Activated gamma-delta T cell (primary cell): ENCODE results near the gene HECTD1.
"Not testable (repeated sequence)": the region's sequence is repeated elsewhere in the genome, so short reads cannot be mapped to it uniquely, and the experiment has no call there.

Experiments
- DNase-seq: peaks from one replicate; lab custom pipeline; 2025; lab: John Stamatoyannopoulos, UW

HECTD1 gene

GRCh38 chr14:31093884-31094839 lies 113.4 kb downstream of the HECTD1 start:
- DNase-seq = not testable (repeated sequence)

DNA sequence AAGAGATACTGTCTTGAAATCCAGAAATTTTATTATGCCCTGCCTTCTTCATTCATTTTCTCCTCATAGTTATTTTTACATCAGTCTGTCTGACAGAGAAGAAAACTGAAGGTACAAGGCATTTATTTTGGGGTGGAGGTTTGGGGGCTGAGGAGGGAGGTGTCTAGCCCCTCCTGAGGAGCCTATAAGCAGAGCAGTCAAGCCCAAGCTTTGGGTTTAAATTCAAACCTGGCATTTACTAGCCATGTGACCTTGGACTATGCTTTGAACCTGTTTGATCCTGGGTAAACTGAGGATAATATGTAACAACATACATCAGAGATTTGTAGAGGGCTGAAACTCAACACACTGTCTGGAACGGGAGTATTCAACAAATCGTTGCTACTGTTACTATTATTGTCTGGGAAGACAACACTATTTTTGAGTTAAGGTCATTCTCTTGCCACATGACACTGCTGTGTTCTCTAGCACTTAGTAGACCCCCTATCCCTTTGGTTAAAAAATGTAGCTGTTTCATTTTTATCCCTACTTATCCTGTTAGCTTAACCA lies 115.4 kb downstream of the HECTD1 start:
- no peak for DNase-seq

DNA sequence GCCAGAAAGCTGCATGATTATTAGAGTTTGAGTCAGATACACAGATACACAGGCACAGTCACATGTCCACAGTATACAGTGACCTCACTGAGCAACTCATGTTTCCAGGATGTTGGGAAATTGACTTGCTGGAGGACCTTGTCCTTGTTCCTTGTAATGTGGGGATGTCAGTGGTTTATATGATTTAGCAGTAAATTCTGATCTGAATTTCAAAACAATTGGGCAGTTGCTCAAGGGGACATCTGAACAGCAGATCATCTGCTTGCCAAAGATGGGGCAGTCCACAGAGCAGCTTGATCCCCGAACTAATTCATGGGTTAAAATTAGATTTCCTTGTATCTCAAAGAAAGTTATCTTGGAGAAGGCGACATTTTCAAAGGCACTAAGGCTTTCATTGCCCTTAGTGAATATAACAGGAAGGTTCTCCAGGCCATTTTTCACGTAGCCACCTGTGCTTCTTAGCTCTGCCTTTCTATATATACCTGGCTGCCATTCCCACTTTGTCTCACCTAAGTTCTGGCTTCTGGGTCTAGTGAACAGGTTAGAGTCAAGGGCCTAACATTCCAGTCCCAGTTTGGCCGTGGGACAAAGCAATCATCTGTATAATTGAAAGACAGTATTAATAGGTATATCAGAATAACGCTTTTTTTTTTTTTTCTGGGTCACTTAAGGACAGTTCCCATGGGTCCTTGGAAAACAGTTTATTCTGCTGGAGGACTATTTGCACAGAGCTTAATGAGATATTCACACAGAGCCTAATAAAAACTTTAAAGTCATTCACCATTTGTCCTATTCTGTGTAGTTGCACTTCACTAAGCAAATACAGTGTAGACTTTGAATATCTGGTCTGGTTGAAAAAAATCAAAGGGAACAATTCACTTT lies 116.5 kb downstream of the HECTD1 start:
- DNase-seq = no peak

DNA sequence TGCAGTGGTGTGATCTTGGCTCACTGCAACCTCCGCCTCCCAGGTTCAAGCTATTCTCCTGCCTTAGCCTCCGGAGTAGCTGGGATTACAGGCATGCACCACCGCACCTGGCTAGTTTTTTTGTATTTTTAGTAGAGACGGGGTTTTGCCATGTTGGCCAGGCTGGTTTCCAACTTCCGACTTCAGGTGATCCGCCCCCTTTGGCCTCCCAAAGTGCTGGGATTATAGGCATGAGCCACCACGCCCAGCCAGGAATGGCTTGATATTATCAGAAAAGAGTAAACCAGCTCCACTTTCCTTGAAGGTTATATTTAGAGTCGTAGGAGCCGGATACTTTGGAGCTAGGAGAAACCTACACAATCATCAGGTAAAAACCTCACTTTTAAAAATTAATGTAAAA lies 121.1 kb downstream of the HECTD1 start:
- DNase-seq = not testable (repeated sequence)

- DNase-seq = no peak
Measured at GRCh38 chr14:31085027-31085426, 122.6 kb downstream of the HECTD1 start.

- DNase-seq = no peak
Measured at GRCh38 chr14:31084385-31084784, 123.2 kb downstream of the HECTD1 start.

DNA sequence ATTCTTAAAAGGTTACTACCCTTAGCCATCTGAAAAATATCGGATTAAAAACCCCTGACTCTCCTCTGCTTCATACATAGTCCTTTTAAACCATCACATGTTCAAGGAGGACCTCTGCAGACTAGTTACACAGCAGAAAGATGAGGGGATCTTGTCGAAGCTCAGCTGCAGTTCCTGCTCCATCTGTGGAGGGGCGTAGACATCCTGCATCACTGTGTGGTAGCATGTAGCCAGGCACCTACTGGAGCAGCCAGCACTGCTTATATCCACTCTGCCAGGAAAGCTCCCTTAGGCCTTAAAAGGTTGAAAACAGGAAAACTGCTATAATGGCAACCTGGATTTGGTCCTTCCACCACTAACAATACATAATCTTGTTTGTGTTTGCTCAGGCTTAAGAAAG lies 123.8 kb downstream of the HECTD1 start:
- DNase-seq = no peak

DNA sequence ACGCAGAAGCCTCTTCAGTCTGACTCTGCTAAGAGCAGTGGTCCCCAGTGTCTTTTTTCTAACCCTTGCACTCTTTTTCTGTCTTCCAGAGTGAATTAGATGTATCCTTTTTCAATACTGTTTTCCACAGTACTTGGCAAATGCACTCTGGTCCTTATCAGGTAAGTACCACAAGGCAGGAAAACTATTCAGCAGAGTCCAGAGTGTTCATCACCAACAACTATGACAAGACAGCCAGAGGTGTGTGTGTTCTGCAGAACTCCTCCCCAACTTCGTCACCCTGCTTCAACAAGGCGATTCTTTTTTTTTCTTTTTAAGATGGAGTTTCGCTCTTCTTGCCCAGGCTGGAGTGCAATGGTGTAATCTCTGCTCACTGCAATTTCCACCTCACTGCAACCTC lies 127.1 kb downstream of the HECTD1 start:
- no peak for DNase-seq

DNA sequence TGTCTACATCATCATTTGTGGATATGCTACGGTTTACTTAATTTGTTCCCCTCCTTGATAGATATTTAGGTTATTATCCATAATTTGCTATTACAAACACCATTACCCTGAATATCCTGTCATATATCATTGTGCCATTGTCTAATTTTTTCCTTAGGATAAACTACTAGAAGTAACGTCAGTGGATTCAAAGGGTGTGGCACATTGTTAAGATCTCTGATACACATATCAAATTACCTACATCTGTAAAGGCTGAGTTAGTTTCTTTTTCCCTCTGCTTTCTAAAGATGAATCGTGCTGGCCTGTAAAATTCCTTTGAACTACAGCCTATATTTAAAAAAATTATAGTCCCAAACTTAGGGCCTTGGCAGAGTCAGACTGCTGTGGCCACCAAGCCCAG lies 127.5 kb downstream of the HECTD1 start:
- DNase-seq = no peak

- no peak for DNase-seq
Measured at GRCh38 chr14:31078766-31079165, 128.8 kb downstream of the HECTD1 start.

DNA sequence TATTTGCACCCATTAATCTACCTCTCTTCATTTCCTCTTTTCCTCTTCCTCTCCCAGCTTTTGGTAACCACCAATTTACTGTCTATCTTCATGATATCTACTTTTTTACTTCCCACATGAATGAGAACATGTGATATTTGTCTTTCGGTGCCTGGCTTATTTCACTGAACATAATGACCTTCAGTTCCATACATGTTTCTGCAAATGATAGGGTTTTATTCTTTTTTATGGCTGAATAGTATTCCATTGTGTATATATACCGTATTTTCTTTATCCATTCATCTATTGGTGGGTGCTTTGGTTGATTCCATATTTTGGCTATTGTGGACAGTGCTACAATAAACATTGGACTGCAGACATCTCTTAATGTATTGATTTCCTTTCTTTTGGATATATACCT lies 132.4 kb downstream of the HECTD1 start:
- DNase-seq = no peak

- no peak for DNase-seq
Measured at GRCh38 chr14:31071151-31071550, 136.4 kb downstream of the HECTD1 start.

DNA sequence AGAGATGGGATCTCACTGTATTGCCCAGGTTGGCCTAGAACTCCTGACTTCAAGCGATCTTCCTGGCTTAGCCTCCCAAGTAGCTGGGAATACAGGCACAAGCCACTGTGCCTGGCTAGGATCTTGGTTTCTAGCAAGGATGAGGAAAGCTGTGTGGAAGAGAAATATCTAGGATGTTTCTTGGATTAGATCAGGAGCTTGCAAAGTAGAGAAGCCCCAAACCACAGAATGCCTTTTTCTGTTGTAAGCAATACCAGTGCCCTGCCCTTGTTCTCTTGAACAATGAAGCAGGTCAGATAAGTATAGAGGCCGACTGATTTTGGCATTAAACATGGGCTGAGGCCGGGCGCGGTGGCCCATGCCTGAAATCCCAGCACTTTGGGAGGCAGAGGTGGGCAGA lies 137.2 kb downstream of the HECTD1 start:
- DNase-seq = no peak

DNA sequence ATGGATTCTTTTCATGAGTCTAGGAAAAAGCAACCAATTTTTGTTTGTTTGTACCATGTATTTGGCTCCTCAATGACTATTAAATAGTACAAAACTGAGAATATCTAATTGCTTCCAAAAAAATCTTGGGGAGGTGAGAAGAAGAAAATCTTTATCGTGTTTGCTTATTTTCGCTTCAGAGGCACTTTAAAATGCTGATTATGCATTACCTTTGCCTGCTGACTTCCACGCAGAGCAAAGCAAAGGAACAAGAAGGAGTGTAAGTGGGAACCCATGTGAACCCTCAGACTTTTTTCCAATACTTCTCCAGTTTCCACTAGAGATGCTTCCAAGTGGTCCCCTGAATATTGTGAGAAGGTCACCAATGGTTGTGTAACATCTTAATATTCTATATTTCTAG lies 138.2 kb downstream of the HECTD1 start:
- no peak for DNase-seq

DNA sequence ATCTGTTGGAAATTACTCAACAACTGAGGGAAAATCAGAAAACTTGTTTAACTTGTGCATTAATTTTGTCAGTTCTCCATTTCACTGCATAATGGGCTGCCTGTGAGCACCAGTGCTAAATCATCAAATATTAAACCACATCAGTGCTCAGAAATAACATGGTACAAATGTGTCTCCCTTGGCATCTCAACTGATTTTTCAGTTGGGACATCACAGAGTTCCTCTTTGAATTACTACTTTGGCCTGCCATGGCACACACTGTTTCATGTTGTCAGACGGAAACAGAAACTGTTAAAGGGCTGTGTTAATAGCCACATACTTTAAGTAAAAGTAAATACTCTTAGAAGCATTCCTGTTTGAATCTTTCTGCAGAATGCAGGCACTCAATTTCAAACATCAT lies 139.4 kb downstream of the HECTD1 start:
- no peak for DNase-seq

- DNase-seq = not testable (repeated sequence)
Measured at GRCh38 chr14:31062908-31063307, 144.7 kb downstream of the HECTD1 start.

GRCh38 chr14:31060253-31060875 lies 147.2 kb downstream of the HECTD1 start:
- DNase-seq = no peak

GRCh38 chr14:31059152-31059924 lies 148.3 kb downstream of the HECTD1 start:
- no peak for DNase-seq

DNA sequence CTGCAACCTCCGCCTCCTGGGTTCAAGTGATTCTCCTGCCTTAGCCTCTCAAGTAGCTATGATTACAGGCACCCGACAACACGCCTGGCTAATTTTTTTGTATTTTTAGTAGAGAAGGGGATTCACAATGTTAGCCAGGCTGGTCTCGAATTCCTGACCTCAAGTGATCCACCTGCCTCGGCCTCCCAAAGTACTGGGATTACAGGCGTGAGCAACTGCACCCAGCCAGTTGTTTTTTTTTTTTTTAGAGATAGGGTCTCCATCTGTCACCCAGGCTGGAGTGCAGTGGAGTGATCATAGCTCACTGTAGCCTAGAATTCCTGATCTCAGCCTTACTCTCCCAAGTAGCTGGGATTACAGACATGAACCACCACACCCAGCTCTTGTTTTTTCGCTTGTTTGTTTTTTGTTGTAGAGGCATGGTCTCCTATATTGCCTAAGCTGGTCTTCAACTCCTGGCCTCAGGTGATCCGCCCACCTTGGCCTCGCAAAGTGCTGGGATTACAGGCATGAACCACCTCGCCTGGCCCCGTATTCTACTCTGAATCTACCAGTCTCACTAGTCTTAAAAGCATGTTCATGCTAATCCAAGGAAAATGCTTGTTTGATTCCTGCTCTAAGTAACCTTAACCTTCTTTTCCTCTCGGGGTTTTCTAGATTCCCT lies 149.8 kb downstream of the HECTD1 start:
- no peak for DNase-seq

- no peak for DNase-seq
Measured at GRCh38 chr14:31057035-31057434, 150.6 kb downstream of the HECTD1 start.
